HUES64 (cell line): ENCODE data around the gene SHISA4.
"Not testable (repeated sequence)": the region's sequence is repeated elsewhere in the genome, so short reads cannot be mapped to it uniquely, and the experiment has no call there.

Source experiments
- H3K27ac ChIP-seq: 2 replicates; pipeline ENCODE4 v1.7.0; 2013; ENCODE audit warnings: low read depth, low read length, inconsistent platforms
- H3K27me3 ChIP-seq: 2 replicates; pipeline ENCODE4 v1.6.1; 2013; ENCODE audit warnings: mild to moderate bottlenecking, low read length; ENCODE audit not compliant: insufficient read depth
- H3K36me3 ChIP-seq: 2 replicates; pipeline ENCODE4 v1.6.1; 2013; ENCODE audit warnings: mild to moderate bottlenecking, low read length; ENCODE audit not compliant: insufficient read depth
- H3K4me1 ChIP-seq: 2 replicates; pipeline ENCODE4 v1.6.1; 2013; ENCODE audit warnings: mild to moderate bottlenecking, low read length, moderate library complexity; ENCODE audit not compliant: insufficient read depth
- H3K4me3 ChIP-seq: 2 replicates; pipeline ENCODE4 v1.5.1; 2013; ENCODE audit warnings: mild to moderate bottlenecking, low read length, moderate library complexity
- H3K9ac ChIP-seq: 2 replicates; pipeline ENCODE4 v1.6.1; 2013; ENCODE audit warnings: mild to moderate bottlenecking, low read depth, low read length
- H3K9me3 ChIP-seq: 2 replicates; pipeline ENCODE4 v1.6.1; 2013; ENCODE audit warnings: low read depth, low read length; ENCODE audit not compliant: insufficient read depth
- WGBS: fragments of 150-250, 120-280 bp; methylation state at CpG from one replicate; pipeline ENCODE4 v1.1.7; 2013; ENCODE audit warnings: missing lambda C conversion rate; 5-methylcytosine and 5-hydroxymethylcytosine counted together

The SHISA4 gene

DNA sequence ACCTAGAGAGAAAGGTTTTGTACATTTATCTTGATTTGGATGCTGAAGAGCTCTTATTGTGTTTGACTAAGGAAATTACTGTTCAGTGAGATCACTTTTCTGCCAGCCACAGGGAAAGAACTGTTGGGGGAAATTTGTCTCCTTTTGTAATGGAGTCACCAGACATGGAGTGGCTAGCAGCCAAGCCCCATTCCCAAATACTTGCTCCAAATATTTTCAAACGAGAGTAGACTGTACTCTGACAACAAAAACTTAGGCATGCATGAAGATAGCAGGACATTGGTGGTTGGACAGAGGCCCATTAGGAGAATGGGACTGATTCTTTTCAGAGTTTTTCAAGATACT lies 38.7 kb upstream of the SHISA4 start:
- no peak overlapping the region for H3K9ac ChIP-seq
- H3K27me3 ChIP-seq = no peaks in the 10 kb centered on the region
- H3K27ac ChIP-seq = no peak overlapping the region
- no peak overlapping the region for H3K4me3 ChIP-seq
- H3K4me1 ChIP-seq = no peaks in the 10 kb centered on the region; the same call in 1 of the 2 replicates
- 100% methylated on average over 1 of the region's 1 CpG for WGBS
- H3K36me3 ChIP-seq = peaks cover 83% of the 10 kb centered on the region
- H3K9me3 ChIP-seq = no peaks in the 10 kb centered on the region

DNA sequence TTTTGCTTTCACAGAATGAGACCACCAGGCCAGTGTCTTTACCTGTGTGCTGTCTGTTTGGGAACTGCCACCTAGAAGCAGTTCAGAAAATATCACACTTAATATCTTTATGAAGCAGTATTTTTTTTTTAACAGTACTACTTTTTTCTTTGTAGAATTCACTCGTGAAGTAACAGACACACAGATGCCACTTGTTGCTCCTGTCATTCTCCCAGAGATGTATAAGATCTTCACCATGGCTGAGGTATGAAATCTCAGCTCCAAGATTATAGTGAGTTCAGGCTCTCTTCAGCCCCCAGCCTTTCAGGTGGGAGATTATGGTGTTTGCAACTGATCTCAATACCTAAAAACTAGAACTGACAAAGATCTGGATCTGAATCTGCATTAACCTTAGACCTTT lies 36.7 kb upstream of the SHISA4 start:
- Histone ChIP-seq H3K27me3 (no peaks in the 10 kb centered on the region), H3K9me3 (no peaks in the 10 kb centered on the region), H3K27ac (no peak overlapping the region), H3K9ac (no peak overlapping the region), H3K4me1 (no peaks in the 10 kb centered on the region; the same call in 1 of the 2 replicates), H3K36me3 (peaks cover 98% of the 10 kb centered on the region), H3K4me3 (no peak overlapping the region)
- 91% methylated on average over 1 of the region's 1 CpG for WGBS

DNA sequence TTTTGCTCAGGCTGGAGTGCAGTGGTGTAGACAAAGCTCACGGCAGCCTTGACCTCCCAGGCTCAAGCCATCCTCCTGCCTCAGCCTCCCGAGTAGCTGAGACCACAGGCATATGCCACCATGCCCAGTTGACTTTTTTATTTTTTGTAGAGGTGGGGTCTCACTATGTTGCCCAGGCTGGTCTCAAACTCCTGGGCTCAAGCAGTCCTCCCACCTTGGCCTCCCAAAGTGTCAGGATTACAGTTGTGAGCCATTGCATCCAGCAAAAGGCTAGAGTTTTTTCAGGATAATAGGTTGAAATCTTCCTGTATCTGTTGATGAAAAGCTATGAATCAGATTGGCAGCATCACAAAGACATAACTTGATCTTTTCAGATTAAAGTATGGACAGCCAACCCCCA lies 32.0 kb upstream of the SHISA4 start:
- 94% methylated on average over 2 of the region's 2 CpGs for WGBS
- not testable (repeated sequence) for H3K9me3 ChIP-seq, H3K4me3 ChIP-seq, H3K4me1 ChIP-seq, H3K27ac ChIP-seq, H3K27me3 ChIP-seq, H3K9ac ChIP-seq
- peaks cover 98% of the 10 kb centered on the region for H3K36me3 ChIP-seq

DNA sequence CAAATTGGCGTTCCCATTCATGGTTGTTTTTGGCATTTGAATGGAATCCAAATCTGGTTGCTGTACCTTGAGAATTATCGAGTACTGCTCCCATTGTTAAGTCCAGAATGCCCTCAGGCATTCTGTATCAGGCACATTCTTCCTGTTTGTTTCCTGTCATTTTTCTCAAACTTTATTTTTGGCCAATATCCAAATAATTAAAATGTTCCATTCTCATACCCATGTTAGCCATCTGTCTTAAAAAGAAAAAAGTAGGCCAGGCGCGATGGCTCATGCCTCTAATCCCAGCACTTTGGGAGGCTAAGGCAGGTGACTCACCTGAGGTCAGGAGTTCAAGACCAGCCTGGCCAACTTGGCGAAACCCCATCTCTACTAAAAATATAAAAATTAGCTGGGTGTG lies 29.3 kb upstream of the SHISA4 start:
- Histone ChIP-seq H3K27ac (no peak overlapping the region), H3K27me3 (no peaks in the 10 kb centered on the region), H3K9me3 (no peaks in the 10 kb centered on the region), H3K4me1 (no peaks in the 10 kb centered on the region), H3K4me3 (no peak overlapping the region), H3K9ac (no peak overlapping the region), H3K36me3 (peaks cover 97% of the 10 kb centered on the region)
- WGBS = 93% methylated on average over 4 of the region's 5 CpGs

DNA sequence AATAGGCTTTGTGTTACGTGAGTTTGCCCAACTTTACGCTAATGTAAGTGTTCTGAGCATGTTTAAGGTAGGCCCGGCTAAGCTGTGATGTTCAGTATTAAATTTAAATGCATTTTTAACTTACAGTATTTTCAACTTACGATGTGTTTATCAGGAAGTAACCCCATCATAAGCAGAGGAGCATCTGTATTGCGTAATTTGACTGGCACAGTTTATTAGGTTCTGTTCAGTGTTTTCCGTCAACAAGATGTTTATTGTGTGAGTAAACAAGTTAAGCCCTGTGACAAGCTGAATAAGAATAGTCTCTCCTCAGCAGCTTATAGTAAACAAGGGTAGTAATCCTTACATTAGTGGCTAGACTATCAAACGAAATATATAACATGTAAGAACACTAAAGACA lies 27.2 kb upstream of the SHISA4 start:
- H3K9me3 ChIP-seq = no peaks in the 10 kb centered on the region
- H3K27me3 ChIP-seq = no peaks in the 10 kb centered on the region
- no peak overlapping the region for H3K27ac ChIP-seq
- WGBS = 100% methylated on average over 6 of the region's 7 CpGs
- no peak overlapping the region for H3K9ac ChIP-seq
- peaks cover 97% of the 10 kb centered on the region for H3K36me3 ChIP-seq
- no peaks in the 10 kb centered on the region for H3K4me1 ChIP-seq
- no peak overlapping the region for H3K4me3 ChIP-seq

DNA sequence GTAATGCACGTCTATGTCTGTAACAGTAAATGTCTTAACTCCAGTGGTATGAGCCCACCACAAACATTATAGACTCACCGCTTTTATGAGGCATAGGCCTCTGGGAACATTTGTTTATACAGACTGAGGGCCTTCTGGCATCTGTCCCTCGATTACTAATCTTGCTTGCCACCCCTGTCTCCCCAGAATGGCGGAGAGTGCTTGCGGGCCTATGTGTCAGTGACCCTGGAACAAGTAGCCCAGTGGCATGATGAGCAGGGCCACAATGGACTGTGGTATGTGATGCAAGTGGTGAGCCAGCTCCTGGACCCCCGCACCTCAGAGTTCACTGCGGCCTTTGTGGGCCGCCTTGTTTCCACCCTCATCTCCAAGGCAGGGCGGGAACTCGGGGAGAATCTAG lies 18.3 kb upstream of the SHISA4 start:
- Histone ChIP-seq H3K4me1 (no peaks in the 10 kb centered on the region), H3K27me3 (no peaks in the 10 kb centered on the region), H3K4me3 (no peak overlapping the region), H3K9ac (no peak overlapping the region), H3K36me3 (peaks cover 96% of the 10 kb centered on the region), H3K9me3 (no peaks in the 10 kb centered on the region), H3K27ac (no peak overlapping the region)
- 94% methylated on average over 10 of the region's 10 CpGs for WGBS

DNA sequence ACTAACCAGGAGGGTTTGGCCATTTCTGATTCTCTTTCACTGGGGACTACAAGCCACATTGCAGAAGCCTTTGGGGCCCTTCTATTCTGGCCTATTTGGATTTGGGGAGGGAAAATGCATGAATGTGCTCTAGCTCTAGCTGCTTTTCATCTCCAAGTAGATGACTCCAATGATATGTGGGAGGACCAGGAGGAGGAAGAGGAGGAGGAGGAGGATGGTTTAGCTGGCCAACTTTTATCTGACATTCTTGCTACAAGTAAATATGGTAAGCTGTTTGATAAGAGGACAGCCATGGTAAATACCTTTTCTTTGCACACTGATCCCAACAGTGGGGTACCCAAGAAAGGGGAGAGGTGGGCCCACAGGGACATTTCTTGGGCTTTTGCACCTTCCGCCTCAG lies 14.0 kb upstream of the SHISA4 start:
- Histone ChIP-seq H3K9ac (no peak overlapping the region), H3K36me3 (peaks cover 74% of the 10 kb centered on the region), H3K9me3 (no peaks in the 10 kb centered on the region), H3K27me3 (no peaks in the 10 kb centered on the region), H3K4me1 (no peaks in the 10 kb centered on the region), H3K4me3 (no peak overlapping the region), H3K27ac (no peak overlapping the region)
- 100% methylated on average over 1 of the region's 1 CpG for WGBS

DNA sequence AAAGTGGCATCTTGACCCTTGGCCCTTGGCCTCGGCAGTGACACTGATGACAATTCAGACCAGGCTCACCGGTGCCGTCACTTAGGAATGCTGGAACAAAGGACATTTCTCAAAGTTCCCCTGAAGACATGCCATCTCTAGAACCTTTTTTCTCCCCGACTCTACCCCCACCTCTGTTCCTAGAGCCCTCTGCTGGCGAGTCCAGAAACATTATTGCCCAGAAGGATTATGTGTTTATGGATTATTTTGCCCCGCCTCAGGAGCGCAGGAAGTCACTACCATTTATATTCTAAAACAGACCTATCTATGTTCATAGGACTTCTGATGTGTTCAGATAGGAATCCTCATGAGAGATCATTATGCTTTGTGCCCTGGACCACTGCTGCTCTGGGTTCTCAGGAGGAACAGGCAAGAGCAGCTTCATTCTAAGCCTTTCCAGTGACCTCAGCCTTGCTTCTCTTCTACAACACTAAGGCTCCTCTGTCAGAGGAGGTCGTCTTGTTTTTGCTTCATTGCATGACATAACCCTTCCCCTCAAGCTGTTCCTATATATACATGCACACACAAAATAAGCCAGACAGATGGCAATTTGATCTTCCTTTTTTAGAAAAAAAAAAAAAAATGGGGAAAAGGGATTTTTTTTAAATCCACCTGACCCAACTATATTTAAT lies 12.4 kb upstream of the SHISA4 start:
- no peak overlapping the region for H3K4me3 ChIP-seq
- H3K36me3 ChIP-seq = peaks cover 58% of the 10 kb centered on the region
- no peak overlapping the region for H3K27ac ChIP-seq
- no peak overlapping the region for H3K9ac ChIP-seq
- H3K4me1 ChIP-seq = peaks cover 6% of the 10 kb centered on the region; the same call in 1 of the 2 replicates
- H3K27me3 ChIP-seq = no peaks in the 10 kb centered on the region
- 92% methylated on average over 6 of the region's 8 CpGs for WGBS
- H3K9me3 ChIP-seq = no peaks in the 10 kb centered on the region

DNA sequence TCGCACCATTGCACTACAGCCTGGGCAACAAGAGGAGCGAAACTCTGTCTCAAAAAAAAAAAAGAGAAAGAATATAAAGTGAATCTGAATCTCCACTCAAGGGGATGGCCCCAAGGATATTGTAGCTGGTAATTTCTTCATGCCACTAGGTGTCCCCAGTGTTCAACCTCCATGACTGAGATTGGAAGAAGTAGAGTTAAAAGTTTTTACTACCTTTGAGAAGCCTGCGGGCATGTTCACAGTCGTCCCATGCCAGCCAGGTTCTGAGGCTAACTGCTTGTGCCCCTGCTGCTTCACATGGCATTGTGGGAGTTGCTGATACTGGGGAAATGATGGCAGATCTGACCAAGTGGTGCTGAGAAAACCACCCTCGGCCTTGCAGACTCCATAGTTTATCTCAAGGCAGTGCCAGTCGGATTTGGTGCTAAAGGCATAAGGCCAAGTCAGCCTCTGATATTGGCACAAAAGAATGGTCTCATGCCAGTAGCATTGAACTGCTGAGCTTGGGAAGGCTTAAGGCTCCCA lies 10.8 kb upstream of the SHISA4 start:
- Histone ChIP-seq H3K9me3 (no peaks in the 10 kb centered on the region), H3K27me3 (no peaks in the 10 kb centered on the region), H3K9ac (no peak overlapping the region), H3K4me3 (no peak overlapping the region), H3K27ac (no peak overlapping the region), H3K36me3 (peaks cover 42% of the 10 kb centered on the region), H3K4me1 (peaks cover 13% of the 10 kb centered on the region; the same call in 1 of the 2 replicates)
- 80% methylated on average over 6 of the region's 6 CpGs for WGBS

DNA sequence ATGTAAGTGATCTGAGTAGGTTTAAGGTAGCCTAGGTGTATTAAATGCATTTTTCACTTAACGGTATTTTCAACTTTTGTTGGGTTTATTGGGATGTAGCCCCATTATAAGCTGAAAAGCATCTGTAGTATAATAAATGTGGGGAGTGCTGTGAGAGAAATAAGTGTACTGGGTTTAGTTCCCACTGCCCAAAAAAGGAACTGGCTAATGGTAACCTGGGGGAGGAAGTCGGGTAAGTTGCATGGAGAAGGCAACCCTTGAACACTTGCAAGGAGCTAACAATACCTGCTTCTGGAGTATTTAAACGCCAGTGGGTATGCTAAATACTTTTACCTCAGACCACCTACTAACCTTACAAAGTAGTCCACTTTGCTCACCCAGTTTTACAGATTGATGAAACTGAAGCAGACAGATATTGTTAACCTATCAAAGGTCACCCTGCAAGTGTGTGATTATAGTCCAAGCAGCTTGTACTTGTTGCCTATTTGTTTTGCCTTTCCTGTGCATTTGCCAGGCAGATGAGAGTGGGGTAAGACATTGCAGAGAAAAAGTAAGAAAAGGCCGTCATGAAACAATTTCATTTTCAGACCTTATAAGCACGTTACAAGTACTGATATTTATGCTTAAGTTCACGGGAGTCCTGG lies 7.6 kb upstream of the SHISA4 start:
- 87% methylated on average over 6 of the region's 6 CpGs for WGBS
- H3K4me3 ChIP-seq = no peak overlapping the region
- H3K4me1 ChIP-seq = peaks cover 21% of the 10 kb centered on the region; the same call in 1 of the 2 replicates
- H3K9ac ChIP-seq = no peak overlapping the region
- no peaks in the 10 kb centered on the region for H3K9me3 ChIP-seq
- H3K27ac ChIP-seq = no peak overlapping the region
- H3K27me3 ChIP-seq = no peaks in the 10 kb centered on the region
- H3K36me3 ChIP-seq = peaks cover 13% of the 10 kb centered on the region

DNA sequence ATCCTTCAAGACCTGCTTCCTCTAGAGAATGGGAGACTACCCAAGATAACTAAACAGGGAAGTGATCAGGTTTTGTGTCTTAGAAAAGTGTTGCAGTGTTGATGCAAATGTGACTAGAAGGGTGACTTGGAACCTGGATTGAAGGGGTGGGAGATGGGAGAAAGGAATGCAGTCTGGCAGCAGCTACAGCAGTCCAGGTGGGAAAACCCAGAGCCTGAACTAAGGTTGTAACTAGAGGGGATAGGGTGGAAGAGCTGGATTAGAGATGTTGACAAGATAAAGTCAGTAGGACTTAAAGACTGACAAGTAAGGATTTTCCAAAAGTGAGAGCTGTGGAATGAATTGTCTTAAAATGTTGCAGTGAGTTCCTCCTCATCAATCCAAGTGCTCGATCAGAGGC lies 7.1 kb upstream of the SHISA4 start:
- Histone ChIP-seq H3K9me3 (no peaks in the 10 kb centered on the region), H3K36me3 (peaks cover 8% of the 10 kb centered on the region), H3K27ac (no peak overlapping the region), H3K4me3 (no peak overlapping the region), H3K9ac (no peak overlapping the region), H3K4me1 (peaks cover 21% of the 10 kb centered on the region; the same call in 1 of the 2 replicates), H3K27me3 (no peaks in the 10 kb centered on the region)
- 94% methylated on average over 1 of the region's 1 CpG for WGBS
